Osteocyte (in vitro differentiated cells): ENCODE data around the gene PEX5L. TPM values are rescaled to one million over a fixed set of nuclear protein-coding genes. Genes with fewer than 3 reads are reported as not detected.

ENCODE experiments used
- DNase-seq: peaks from one replicate; pipeline ENCODE4 v3.0.0; 2021; ENCODE audit warnings: mixed read lengths; ENCODE audit not compliant: unreplicated experiment; ENCODE audit errors: extremely low spot score
- H3K27ac Mint-ChIP-seq: one replicate; pipeline ENCODE4 v1.8.0; 2021; ENCODE audit warnings: mild to moderate bottlenecking, mixed read lengths; ENCODE audit not compliant: unreplicated experiment
- H3K27me3 Mint-ChIP-seq: one replicate; pipeline ENCODE4 v1.8.0; 2021; ENCODE audit warnings: mixed read lengths; ENCODE audit not compliant: unreplicated experiment
- H3K36me3 Mint-ChIP-seq: one replicate; pipeline ENCODE4 v1.8.0; 2021; ENCODE audit warnings: mixed read lengths; ENCODE audit not compliant: unreplicated experiment
- H3K4me1 Mint-ChIP-seq: one replicate; pipeline ENCODE4 v1.8.0; 2021; ENCODE audit warnings: mixed read lengths; ENCODE audit not compliant: unreplicated experiment
- H3K4me3 Mint-ChIP-seq: one replicate; pipeline ENCODE4 v1.8.0; 2021; ENCODE audit warnings: mild to moderate bottlenecking, moderate library complexity, mixed read lengths; ENCODE audit not compliant: unreplicated experiment
- H3K9me3 Mint-ChIP-seq: one replicate; pipeline ENCODE4 v1.8.0; 2021; ENCODE audit warnings: mixed read lengths; ENCODE audit not compliant: unreplicated experiment
- total RNA-seq: library from RNA; stranded (reverse); gene quantifications from 2 replicates; pipeline ENCODE4 v1.2.1, GENCODE V29; 2021
- TF ChIP-seq, protein P1 (sequence below): fragments of 200-600 bp; sonication (generic); IDR thresholded peaks from 2 replicates; pipeline ENCODE4 v1.5.0; 2021; ENCODE audit warnings: antibody characterized with exemption, mild to moderate bottlenecking, moderate library complexity

Gene PEX5L
- total RNA-seq, 1 donor from 2014 or later = not detected

- Mint-ChIP-seq H3K27ac (no peak overlapping the region), H3K36me3 (no peaks in the 10 kb centered on the region), H3K4me3 (no peak overlapping the region), H3K27me3 (peaks cover 2% of the 10 kb centered on the region), H3K4me1 (no peaks in the 10 kb centered on the region), H3K9me3 (no peaks in the 10 kb centered on the region)
- DNase-seq = no peak
- TF ChIP-seq, protein P1, sequence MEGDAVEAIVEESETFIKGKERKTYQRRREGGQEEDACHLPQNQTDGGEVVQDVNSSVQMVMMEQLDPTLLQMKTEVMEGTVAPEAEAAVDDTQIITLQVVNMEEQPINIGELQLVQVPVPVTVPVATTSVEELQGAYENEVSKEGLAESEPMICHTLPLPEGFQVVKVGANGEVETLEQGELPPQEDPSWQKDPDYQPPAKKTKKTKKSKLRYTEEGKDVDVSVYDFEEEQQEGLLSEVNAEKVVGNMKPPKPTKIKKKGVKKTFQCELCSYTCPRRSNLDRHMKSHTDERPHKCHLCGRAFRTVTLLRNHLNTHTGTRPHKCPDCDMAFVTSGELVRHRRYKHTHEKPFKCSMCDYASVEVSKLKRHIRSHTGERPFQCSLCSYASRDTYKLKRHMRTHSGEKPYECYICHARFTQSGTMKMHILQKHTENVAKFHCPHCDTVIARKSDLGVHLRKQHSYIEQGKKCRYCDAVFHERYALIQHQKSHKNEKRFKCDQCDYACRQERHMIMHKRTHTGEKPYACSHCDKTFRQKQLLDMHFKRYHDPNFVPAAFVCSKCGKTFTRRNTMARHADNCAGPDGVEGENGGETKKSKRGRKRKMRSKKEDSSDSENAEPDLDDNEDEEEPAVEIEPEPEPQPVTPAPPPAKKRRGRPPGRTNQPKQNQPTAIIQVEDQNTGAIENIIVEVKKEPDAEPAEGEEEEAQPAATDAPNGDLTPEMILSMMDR = no peak
These were observed 12.1 kb upstream of the PEX5L start for GRCh38 chr3:180048840-180049239.

DNA sequence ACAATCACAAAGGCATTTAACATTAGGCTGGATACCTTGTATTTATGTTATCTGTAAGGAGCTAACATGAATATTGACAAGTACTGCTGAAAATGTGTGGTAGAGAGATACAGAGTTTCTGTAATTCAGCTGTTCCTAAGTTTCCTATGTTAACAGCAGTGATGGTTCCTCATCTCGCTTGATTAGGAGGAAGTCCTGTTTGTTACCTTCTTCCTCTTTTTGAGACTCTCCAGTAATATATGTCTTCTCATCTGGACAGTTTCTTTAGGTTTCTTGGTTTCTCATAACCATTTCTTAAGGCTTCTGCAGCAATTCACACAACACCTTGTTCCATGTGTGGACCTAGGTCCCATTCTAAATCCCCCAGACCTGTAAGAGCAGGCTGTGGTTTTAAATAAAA, 11.4 kb upstream of the PEX5L start:
- no peaks in the 10 kb centered on the region for H3K36me3 Mint-ChIP-seq
- H3K4me3 Mint-ChIP-seq = no peak overlapping the region
- H3K27me3 Mint-ChIP-seq = peaks cover 2% of the 10 kb centered on the region
- H3K9me3 Mint-ChIP-seq = no peaks in the 10 kb centered on the region
- no peaks in the 10 kb centered on the region for H3K4me1 Mint-ChIP-seq
- no peak overlapping the region for H3K27ac Mint-ChIP-seq
- TF ChIP-seq, protein P1 = no peak
- DNase-seq = no peak

- no peak overlapping the region for H3K4me3 Mint-ChIP-seq
- H3K36me3 Mint-ChIP-seq = no peaks in the 10 kb centered on the region
- peaks cover 11% of the 10 kb centered on the region for H3K4me1 Mint-ChIP-seq
- no peak overlapping the region for H3K27ac Mint-ChIP-seq
- no peaks in the 10 kb centered on the region for H3K9me3 Mint-ChIP-seq
- TF ChIP-seq, protein P1 = no peak
- H3K27me3 Mint-ChIP-seq = peaks cover 25% of the 10 kb centered on the region
- no peak for DNase-seq
These were observed 4.2 kb upstream of the PEX5L start for GRCh38 chr3:180040966-180041365.

DNA sequence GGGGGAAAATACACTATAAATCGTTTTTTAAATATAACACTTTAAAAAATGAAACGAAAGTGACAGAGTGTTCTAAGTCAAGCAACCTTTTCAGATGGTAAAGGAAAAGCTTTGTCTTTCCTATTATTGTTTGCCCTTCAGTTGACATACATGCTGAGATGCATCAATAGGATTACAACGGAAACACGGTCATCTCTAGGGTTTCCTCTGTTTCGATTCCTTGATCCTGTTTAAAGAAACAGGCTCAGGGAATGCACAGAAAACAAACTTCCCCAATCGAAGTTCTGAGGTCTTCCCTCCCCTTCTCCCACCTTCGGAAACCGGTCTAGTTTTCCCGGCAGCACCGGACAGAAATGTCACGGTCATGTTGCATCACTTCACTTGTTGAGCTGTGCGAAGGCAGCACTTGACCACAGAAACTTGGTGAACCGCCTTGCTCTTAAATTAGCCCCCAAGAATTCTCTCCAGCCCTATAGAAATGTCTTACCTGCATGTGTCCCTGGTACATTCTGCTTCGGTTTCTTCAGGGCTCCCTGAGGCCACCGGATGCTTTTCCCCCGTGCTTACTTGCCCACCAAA, 556 bp downstream of the PEX5L start:
- H3K27me3 Mint-ChIP-seq = peaks cover 57% of the 10 kb centered on the region
- peak overlapping the region; percentile 64 for H3K4me3 Mint-ChIP-seq
- TF ChIP-seq, protein P1 = no peak
- H3K36me3 Mint-ChIP-seq = no peaks in the 10 kb centered on the region
- H3K9me3 Mint-ChIP-seq = no peaks in the 10 kb centered on the region
- no peak overlapping the region for H3K27ac Mint-ChIP-seq
- no peak for DNase-seq
- peaks cover 11% of the 10 kb centered on the region for H3K4me1 Mint-ChIP-seq

- no peak overlapping the region for H3K27ac Mint-ChIP-seq
- TF ChIP-seq, protein P1 = no peak
- H3K9me3 Mint-ChIP-seq = no peaks in the 10 kb centered on the region
- DNase-seq = no peak
- H3K36me3 Mint-ChIP-seq = no peaks in the 10 kb centered on the region
- no peaks in the 10 kb centered on the region for H3K4me1 Mint-ChIP-seq
- peaks cover 2% of the 10 kb centered on the region for H3K27me3 Mint-ChIP-seq
- H3K4me3 Mint-ChIP-seq = no peak overlapping the region
These were observed 9.7 kb downstream of the PEX5L start for GRCh38 chr3:180026997-180027396.
